GM19035 (cell line): ENCODE data around the gene SVIL.
"Not testable (repeated sequence)": the region's sequence is repeated elsewhere in the genome, so short reads cannot be mapped to it uniquely, and the experiment has no call there.

Experiments
- ATAC-seq: cut with Tn5 transposase; IDR thresholded peaks from one replicate; pipeline ENCODE4 v1.9.1; 2021; ENCODE audit not compliant: unreplicated experiment

SVIL gene

DNA sequence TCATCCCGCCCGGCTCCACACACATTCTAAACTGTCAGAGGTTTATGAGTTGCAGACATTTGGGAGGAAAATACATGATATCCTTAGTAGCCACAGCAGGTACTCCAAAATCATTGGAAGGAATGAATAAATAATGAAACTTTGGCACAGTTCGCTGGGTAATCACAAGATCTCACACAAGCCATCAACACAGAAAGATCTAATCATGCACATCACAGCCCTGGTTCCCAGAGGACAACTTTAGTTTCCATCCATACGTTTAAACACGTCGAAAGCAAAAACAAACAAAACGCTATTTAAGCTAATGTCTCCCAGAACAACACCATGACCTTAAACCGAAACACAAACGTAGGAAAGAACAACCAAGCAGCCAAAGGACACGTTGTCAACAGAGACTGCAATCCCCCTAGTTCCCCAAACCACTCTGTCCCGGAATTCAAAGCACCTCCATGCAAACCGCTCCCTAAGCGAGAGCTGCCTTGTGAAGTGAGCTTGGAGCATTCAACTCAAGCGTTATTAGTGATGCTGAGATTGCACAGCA lies 12.3 kb downstream of the SVIL start:
- no peak for ATAC-seq

DNA sequence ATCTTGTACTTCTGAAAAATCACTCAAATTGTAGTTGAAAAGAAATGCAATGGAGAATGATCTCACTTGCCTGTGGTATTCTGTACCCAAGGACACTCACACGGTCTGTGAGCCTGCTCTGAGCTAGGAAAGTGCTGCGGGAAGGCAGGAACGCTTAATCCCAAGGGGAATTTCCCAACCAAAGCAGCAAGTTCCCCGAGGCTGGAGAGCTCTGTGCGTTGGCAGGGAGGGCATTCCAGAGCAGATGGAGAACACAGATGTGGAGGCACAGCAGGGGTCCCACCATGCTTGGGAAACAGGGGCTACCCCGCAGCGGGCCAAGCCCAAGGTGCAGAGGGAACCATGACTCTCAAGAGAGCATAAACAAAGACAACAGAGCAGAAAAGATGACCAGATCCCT lies 13.6 kb downstream of the SVIL start:
- ATAC-seq: no peak

DNA sequence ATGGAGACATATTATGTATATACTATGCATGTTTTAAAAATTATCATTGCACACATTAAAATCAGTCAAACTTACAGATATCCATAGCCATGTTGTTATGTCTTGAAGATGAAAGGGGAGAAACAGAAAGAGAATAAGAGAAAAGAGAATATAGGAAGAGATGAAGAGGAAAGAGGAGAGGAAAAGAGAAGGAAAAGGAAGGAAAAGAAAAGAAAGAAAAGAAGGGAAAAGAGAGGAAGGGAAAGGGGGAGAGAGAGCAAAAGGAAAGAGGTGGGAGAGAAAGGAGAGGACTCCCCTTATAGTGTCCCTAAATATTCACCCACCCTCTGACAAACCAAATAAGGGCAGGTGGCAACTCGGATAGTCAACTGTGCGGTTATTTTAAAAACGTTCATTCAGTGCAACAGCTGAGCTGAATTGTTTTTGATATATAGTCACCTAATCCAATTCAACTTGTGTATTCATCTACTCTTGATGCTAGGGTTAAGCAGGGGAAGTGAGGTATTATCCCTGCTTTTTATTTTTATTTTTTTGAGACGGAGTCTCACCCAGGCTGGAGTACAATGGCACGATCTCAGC lies 14.6 kb downstream of the SVIL start:
- ATAC-seq: no peak

DNA sequence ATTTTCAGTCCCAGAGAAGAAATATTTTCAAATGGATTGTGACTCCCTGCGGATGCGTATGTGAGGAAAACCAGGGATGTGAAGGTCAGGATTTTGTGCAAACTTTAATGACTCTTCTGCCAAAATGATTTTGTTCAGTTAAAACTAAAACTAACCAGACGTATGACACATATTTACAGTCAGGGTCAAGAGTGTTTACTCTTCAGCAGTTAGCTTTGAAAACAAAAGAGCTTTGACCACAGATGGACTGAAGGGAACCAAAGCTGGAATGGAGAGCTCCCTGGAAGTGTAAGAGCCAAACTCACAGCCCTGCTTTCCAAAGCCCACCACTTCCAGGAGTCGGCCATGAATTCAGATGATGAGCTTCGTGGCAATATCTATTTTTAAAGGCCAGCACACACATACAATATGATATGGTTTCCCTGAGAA lies 15.5 kb downstream of the SVIL start:
- ATAC-seq: no peak

DNA sequence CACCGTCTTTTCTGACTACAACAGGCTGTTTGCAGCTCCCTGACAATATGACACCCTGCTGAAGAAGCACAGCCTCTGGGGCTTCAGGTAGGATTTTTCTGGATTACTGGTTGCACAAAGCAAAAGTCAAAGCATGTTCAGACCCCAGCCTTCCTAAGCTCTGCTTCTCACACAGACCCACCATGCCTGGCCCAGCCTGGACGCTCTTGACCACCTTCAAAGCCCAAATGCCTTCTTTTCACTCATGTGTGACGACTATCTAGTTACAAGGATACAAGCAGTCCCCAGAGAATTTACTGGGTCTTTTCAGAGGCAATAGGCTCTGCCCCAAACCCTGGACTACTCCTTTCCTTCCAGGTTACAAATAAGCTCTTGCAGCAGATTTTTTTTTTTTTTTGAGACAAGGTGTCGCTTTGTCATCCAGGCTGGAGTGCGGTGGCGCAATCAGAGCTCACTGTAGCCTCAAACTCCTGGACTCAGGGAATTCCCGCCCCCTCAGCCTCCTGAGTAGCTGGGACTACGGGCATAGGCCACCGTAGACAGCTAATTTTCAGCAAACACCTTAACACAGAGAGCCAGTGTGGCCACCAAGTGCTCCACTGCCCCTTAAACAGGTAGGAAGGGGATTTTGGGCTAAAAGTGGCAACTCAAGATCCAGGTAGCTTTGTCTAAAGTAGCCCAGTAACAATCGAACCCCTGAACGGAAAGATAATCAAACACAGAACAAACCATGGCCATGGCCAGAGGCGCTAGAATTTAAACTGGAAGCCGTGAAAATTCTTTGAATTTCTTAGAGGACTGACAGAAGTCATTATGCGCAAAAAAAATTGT lies 16.2 kb downstream of the SVIL start:
- ATAC-seq: no peak

DNA sequence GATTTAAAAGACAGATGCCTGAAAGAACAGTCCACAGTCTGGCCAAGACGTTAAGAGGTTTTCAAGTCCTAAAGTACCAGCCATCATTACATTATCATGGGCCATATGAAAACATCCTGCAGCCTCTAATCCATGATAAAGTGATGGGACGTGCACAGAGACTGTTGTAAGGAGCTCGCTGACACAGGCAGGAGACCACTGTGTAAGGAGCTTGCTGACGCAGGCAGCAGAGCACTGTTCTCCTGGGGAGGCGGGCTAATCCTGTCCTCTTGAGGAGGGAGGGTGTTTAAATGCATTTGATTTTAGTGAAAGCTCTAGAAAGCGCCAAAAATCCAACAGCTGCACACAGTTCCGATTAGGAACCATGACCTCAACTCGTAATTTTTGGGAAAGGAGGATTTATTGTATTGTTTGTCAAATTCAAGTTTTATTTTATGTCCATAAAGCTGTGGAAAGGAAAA lies 16.9 kb downstream of the SVIL start:
- no peak for ATAC-seq

DNA sequence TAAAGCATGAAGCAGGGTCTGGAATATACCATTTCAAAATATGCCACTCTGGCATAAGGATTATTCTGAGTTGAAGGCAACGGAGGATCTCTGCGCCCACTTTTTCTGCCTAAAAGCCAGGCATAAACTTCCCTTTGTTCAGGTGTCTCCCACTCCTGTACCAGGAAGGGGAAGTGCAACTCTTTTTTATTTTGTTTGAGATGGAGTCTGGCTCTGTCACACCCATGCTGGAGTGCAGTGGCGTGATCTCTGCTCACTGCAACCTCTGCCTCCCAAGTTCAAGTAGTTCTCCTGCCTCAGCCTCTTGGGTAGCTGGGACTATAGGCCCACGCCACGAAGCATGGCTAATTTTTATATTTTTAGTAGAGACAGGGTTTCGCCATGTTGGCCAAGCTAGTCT lies 18.2 kb downstream of the SVIL start:
- ATAC-seq: no peak

DNA sequence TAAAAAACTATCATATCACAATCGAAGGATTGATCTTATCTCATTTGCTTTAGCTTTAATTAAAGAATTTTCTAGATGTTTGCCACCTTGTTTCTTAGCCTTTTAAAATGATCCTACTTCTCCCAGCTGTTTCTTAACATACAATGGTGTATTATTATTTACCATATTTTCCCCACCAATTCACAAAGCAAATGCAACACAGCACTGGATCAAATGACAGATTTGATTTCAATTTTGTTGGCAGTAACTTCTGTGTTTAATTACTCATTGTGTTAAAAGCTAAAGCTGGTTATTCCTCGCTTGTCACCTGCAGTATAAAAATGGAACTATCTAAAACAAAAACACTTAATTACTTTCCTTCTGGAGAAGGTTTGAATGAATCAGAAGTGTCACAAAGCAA lies 19.6 kb downstream of the SVIL start:
- ATAC-seq: no peak

DNA sequence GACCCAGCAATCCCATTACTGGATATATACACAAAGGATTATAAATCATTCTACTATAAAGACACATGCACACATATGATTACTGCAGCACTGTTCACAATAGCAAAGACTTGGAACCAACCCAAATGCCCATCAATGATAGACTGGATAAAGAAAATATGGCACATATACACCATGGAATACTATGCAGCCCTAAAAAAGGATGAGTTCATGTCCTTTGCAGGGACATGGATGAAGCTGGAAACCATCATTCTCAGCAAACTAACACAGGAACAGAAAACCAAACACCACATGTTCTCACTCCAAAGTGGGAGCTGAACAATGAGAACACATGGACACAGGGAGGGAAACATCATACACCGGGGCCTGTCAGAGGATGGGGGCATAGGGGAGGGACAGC lies 20.5 kb downstream of the SVIL start:
- not testable (repeated sequence) for ATAC-seq

DNA sequence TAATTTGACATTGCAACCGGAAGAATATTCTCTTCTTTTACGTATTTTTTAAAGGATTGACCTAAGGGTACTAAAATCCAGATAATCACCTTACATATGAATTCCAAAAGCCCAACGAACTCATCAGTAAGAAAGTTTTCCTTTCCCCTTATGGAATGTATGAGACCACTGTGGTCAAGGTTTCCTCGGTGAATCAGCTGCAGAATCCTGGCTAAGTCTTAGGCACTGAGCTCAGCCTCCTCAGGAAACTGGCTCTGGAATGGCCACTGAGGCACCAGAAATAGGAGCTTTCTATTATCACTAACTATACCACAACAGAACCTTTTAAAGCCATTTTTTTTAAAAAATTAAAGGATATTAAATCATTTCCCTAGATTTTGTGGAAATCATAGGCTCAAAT lies 21.0 kb downstream of the SVIL start:
- ATAC-seq: no peak

DNA sequence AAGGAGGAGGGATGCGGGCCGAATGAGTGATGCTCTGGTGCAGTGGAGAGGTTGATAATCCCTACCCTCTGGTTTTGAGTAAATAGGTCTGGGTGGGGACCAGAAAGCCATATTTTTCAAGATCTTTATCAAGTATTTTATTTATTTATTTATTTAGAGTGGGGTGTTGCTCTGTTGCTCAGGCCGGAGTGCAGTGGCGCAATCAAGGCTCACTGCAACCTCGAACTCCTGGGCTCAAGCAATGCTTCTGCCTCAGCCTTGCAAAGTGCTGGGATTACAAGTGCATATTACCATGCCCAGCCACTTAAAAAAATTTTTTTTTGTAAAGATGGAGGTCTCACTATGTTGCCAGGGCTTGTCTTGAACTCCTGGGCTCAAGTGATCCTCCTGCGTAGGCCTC lies 21.6 kb downstream of the SVIL start:
- ATAC-seq: no peak

DNA sequence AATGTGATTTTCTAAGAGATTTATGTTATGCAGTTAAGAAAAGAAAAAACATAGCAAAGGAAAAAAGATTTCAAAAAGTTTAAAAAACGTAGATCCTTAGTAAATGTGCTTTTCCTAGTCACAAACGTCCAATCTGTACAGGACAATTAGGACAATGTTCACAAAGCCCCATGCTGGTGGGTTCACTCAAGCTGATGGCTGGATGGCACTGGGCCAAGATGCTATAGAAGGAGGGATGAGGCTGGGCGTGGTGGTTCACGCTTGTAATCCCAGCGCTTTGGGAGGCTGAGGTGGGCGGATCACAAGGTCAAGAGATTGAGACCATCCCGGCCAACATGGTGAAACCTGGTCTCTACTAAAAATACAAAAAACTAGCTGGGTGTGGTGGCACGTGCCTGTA lies 22.1 kb downstream of the SVIL start:
- no peak for ATAC-seq

DNA sequence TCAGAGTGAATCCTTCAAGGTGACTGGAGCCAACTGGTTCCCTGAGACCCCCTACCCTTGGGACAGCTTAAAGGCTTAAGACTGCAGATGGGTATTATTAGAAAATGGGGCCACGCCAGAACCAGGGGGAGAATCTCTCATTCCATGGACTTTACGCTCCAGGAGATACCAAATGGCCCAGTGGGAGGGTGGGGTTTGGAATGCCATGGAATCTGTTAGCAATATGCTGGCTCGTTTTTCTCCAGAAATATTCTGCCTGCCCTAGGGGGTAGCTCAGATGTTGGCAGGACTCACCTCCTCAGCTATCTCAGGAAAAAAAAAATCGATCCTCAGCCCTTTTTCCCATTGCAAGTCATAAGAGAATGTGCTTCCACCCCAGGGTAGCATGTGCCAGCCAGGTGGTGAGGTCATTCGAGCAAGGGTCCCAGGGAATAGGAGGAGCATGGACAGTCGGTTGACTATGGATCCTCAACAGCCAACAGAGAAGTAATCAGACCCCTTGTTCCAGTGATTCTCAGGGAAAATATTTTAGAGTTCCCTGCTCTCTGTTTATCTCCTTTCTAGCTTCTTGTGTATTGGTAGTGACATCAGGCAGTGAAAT lies 22.9 kb downstream of the SVIL start:
- ATAC-seq: no peak

DNA sequence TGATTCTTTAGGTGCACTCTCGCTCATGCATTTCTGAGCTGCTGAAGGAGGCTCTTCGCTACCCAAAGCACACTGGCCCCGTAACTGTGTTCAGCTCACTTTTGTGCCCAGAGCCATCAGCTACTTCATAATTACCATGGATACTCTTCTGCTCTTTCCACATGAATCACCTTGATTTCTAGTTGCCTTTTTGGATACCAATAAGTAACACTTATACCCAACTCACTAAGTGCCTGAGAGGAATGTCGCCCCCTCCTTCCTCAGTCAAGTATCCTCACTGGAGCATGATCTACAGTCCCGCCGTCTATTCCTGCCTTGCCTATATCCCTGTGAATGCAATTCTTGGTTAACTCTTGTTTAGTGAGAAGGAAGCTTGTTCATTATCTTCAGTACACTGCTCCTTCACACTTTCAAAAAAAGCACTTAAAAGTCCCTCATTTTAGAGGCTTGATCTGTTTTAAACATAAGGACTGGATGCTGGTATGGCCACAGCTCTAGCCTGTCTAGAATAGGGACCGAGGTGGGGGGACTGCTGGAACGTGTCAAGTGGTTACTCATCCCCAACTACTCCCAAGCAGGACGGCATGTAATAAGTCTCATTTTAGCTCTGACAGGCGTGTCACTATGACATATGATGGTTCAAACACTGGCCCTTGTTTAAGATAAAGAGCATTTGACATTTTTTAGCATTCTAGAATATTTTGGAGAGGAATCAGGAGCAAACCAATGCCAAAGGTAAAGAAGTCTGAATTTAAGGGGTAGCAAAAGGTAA lies 23.7 kb downstream of the SVIL start:
- no peak for ATAC-seq

DNA sequence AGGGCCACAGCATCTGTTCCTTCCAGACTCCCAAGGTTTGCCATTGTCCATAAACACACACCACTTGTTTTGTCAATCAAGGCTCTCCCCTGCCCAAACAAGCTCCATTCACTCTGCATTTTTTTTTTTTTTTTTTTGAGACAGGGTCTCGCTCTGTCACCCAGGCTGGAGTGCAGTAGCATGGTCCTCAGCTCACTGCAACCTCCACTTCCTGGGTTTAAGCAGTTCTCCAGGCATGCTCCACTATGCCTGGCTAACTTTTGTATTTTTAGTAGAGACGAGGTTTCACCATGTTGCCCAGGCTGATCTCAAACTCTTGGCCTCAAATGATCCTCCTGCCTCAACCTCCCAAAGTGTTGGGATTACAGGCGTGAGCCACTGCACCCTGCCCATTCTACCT lies 24.4 kb downstream of the SVIL start:
- ATAC-seq: not testable (repeated sequence)

DNA sequence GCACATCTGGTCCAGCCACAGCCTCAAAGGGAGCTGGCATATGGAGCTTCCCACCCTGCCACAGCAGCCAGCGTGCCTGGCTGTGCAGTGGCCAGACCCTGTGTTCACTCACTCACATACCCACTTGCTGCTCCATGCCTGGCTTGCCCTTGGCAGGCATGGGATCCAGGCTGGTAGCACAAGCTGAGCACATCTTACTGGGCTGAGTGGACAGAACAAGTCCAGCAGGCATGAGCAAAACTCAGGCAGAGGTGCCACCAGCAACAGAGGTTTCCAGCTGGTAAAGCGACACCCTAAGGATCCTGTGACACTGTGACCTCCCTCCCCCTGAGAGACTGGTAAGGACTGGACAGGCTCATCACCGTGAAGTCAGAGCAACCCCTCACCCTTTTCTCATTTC lies 25.1 kb downstream of the SVIL start:
- ATAC-seq: no peak

DNA sequence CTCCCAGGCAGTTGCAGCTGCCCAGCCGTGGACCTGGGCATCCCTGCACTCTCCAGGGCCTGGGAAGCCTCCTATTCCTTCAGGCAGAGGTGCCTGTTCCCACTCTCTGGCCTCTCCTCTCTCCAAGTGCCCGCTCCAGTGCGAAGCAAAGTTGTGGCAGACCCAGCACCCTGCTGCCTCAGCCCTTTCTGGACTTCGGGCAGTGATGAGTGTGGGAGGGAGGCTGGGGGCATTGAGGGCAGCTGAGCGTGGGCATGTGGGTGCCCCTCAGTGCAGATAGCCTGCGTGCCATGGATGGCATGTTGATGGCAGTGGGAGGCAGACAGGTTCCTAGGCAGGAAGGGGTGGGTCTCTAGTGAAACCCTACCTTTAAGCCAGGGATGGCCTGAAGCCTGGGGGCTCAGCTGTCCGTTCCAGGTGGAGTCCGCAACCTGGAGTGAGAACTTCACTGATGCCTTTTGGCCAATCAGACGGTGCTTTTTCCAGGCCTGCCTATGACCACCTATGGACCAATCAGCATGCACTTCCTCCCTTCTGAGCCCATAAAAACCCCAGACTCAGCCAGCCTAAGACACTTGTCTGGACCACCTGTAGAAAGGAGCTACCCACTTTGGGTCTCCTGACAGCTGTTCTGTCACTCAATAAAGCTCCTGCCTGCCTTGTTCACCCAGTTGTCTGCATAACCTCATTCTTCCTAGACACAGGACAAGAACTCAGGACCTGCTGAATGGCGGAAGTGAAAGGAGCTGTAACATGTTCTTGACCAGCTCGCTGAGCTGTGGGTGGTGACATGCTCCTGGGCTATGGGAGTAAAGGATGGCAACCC lies 26.1 kb downstream of the SVIL start:
- ATAC-seq: no peak

DNA sequence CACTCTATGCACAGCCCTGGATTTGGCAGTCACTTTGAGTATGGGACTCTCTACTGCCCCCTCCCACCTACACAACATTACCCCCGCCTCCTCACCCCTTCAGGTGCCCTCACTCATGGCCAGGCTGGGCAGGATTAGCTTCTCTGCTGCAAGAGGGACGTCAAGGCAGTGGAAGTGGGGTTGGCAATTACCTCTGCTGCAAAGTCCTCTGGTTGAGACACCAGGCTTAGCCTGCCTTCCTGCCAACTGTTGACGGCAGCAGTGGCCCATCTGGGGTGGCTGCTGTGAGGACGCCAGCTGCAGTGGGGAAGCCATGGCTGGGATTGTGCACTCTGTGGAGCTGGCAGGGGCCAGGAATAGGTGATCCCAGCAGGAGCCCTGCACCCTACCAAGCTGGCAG lies 26.7 kb downstream of the SVIL start:
- no peak for ATAC-seq

DNA sequence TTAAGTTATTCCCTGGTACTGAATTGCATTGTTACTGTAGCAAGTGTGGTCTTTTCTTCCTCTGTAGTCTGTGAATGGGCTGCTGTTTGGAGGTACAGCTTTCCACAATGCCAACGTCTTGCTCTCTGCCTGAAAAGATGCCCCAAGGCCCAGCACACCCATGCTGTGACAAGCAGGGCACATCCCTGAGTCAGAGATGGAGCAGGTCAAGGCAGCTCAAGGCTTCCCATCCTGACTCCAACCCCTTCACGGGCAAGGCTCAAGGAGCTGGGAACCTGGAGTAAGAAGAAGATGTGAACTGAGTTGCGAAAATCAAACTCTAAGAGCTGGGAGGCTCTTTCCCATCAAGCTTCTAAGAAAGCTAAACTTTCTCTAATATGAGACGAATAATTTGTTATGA lies 27.2 kb downstream of the SVIL start:
- no peak for ATAC-seq

DNA sequence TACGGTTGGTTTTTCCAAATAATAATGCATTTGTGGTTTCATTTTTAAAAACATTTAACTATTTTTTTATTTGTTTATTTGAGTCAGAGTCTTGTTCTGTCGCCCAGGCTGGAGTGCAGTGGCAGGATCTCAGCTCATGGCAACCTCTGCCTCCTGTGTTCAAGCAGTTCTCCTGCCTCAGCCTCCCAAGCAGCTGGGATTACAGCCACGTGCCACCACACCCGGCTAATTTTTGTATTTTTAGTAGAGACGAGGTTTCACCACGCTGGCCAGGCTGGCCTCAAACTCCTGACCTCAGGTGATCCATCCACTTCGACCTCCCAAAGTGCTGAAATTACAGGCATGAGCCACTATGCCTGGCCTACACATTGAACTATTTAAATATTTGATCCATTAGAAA lies 28.1 kb downstream of the SVIL start:
- not testable (repeated sequence) for ATAC-seq
